ENCODE results near the gene EWSR1.

Gene EWSR1

GRCh38 chr22:29337631-29338284, 69.7 kb downstream of the EWSR1 start:
- H3K79me2 ChIP-seq (ENCODE audit: insufficient read depth, low read length), result no peaks in the 10 kb centered on the region
- H2AFZ ChIP-seq (ENCODE audit: low read depth, low read length), result no peak overlapping the region
- no peak overlapping the region for H3K27ac ChIP-seq (ENCODE audit: low read length)
- DNase-seq, result no peak
- H4K20me1 ChIP-seq (ENCODE audit: insufficient read depth, low read length), result 0 out of 2 replicates have a peak, but pooled peaks cover 5% of the 10 kb centered on the region
- no peak overlapping the region for H3K4me2 ChIP-seq (ENCODE audit: insufficient read depth, low read length)
- peaks cover 94% of the 10 kb centered on the region for H3K36me3 ChIP-seq (ENCODE audit: insufficient read depth, low read length)
- H3K27me3 ChIP-seq (ENCODE audit: insufficient read depth, low read length, poor library complexity), result no peaks in the 10 kb centered on the region
- H3K4me3 ChIP-seq (ENCODE audit: low read depth in 1 of 2, low read length in 2 of 2), result no peak overlapping the region
- no peak for ATAC-seq (ENCODE audit: insufficient read depth, low read depth)
- no peak overlapping the region for H3K9ac ChIP-seq (ENCODE audit: low read depth, low read length)
- no peak for TF ChIP-seq EZH2 (IDR thresholded peaks at IDR 0.05; ENCODE audit: borderline replicate concordance, low read depth, low read length, severe bottlenecking)
- TF ChIP-seq, protein P1, sequence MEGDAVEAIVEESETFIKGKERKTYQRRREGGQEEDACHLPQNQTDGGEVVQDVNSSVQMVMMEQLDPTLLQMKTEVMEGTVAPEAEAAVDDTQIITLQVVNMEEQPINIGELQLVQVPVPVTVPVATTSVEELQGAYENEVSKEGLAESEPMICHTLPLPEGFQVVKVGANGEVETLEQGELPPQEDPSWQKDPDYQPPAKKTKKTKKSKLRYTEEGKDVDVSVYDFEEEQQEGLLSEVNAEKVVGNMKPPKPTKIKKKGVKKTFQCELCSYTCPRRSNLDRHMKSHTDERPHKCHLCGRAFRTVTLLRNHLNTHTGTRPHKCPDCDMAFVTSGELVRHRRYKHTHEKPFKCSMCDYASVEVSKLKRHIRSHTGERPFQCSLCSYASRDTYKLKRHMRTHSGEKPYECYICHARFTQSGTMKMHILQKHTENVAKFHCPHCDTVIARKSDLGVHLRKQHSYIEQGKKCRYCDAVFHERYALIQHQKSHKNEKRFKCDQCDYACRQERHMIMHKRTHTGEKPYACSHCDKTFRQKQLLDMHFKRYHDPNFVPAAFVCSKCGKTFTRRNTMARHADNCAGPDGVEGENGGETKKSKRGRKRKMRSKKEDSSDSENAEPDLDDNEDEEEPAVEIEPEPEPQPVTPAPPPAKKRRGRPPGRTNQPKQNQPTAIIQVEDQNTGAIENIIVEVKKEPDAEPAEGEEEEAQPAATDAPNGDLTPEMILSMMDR (IDR thresholded peaks at IDR 0.05; ENCODE audit: borderline replicate concordance, extremely low read depth, low read length, poor library complexity, severe bottlenecking), result no peak
- no peaks in the 10 kb centered on the region for H3K9me3 ChIP-seq (ENCODE audit: insufficient read depth, low read length, severe bottlenecking)
- no peaks in the 10 kb centered on the region for H3K4me1 ChIP-seq (ENCODE audit: insufficient read depth, low read length)

- no peak overlapping the region for H2AFZ ChIP-seq (ENCODE audit: low read depth, low read length)
- H3K27me3 ChIP-seq (ENCODE audit: insufficient read depth, low read length, poor library complexity), result no peaks in the 10 kb centered on the region
- DNase-seq, result no peak
- H3K79me2 ChIP-seq (ENCODE audit: insufficient read depth, low read length), result no peaks in the 10 kb centered on the region
- no peak overlapping the region for H3K4me2 ChIP-seq (ENCODE audit: insufficient read depth, low read length)
- H3K9me3 ChIP-seq (ENCODE audit: insufficient read depth, low read length, severe bottlenecking), result no peaks in the 10 kb centered on the region
- no peak overlapping the region for H3K9ac ChIP-seq (ENCODE audit: low read depth, low read length)
- peaks cover 8% of the 10 kb centered on the region; the same call in 1 of the 2 replicates for H4K20me1 ChIP-seq (ENCODE audit: insufficient read depth, low read length)
- peaks cover 94% of the 10 kb centered on the region for H3K36me3 ChIP-seq (ENCODE audit: insufficient read depth, low read length)
- no peak overlapping the region for H3K4me3 ChIP-seq (ENCODE audit: low read depth in 1 of 2, low read length in 2 of 2)
- no peaks in the 10 kb centered on the region for H3K4me1 ChIP-seq (ENCODE audit: insufficient read depth, low read length)
- TF ChIP-seq, protein P1 (IDR thresholded peaks at IDR 0.05; ENCODE audit: borderline replicate concordance, extremely low read depth, low read length, poor library complexity, severe bottlenecking), result no peak
- TF ChIP-seq EZH2 (IDR thresholded peaks at IDR 0.05; ENCODE audit: borderline replicate concordance, low read depth, low read length, severe bottlenecking), result no peak
- no peak overlapping the region for H3K27ac ChIP-seq (ENCODE audit: low read length)
- no peak for ATAC-seq (ENCODE audit: insufficient read depth, low read depth)
Observed at GRCh38 chr22:29338398-29338797, 70.3 kb downstream of the EWSR1 start.

GRCh38 chr22:29339381-29340235, 71.5 kb downstream of the EWSR1 start:
- H4K20me1 ChIP-seq (ENCODE audit: insufficient read depth, low read length), result peaks cover 10% of the 10 kb centered on the region; the same call in 1 of the 2 replicates
- no peaks in the 10 kb centered on the region for H3K9me3 ChIP-seq (ENCODE audit: insufficient read depth, low read length, severe bottlenecking)
- no peak overlapping the region for H2AFZ ChIP-seq (ENCODE audit: low read depth, low read length)
- no peaks in the 10 kb centered on the region for H3K27me3 ChIP-seq (ENCODE audit: insufficient read depth, low read length, poor library complexity)
- H3K36me3 ChIP-seq (ENCODE audit: insufficient read depth, low read length), result peaks cover 96% of the 10 kb centered on the region
- DNase-seq (no peak), ATAC-seq (ENCODE audit: insufficient read depth, low read depth) (no peak)
- no peak overlapping the region for H3K4me3 ChIP-seq (ENCODE audit: low read depth in 1 of 2, low read length in 2 of 2)
- H3K9ac ChIP-seq (ENCODE audit: low read depth, low read length), result no peak overlapping the region
- no peaks in the 10 kb centered on the region for H3K79me2 ChIP-seq (ENCODE audit: insufficient read depth, low read length)
- no peaks in the 10 kb centered on the region for H3K4me1 ChIP-seq (ENCODE audit: insufficient read depth, low read length)
- no peak overlapping the region for H3K4me2 ChIP-seq (ENCODE audit: insufficient read depth, low read length)
- TF ChIP-seq EZH2 (IDR thresholded peaks at IDR 0.05; ENCODE audit: borderline replicate concordance, low read depth, low read length, severe bottlenecking), result no peak
- TF ChIP-seq, protein P1 (IDR thresholded peaks at IDR 0.05; ENCODE audit: borderline replicate concordance, extremely low read depth, low read length, poor library complexity, severe bottlenecking), result no peak
- H3K27ac ChIP-seq (ENCODE audit: low read length), result no peak overlapping the region

Data from DND-41 (cell line).